BJ (cell line): Measurements from ENCODE around the gene PRKD1. TPM values are rescaled to one million over a fixed set of nuclear protein-coding genes. Genes with fewer than 3 reads are reported as not detected.

Experiments used
- CTCF ChIA-PET: fragments of 350-600 bp; formaldehyde crosslinking; extraction: SDS; loops from one replicate; lab custom pipeline; 2021; ENCODE audit warnings: antibody characterized with exemption, inconsistent platforms; lab: Yijun Ruan, JAX
- POLR2A ChIA-PET: fragments of 300-600 bp; sonication (Branson Sonifier 250); formaldehyde crosslinking; extraction: SDS; loops from one replicate; lab custom pipeline; 2021; ENCODE audit warnings: antibody characterized with exemption; lab: Charles Lee
- DNase-seq: peaks from one replicate; pipeline ENCODE4 v3.0.0-alpha.2; 2011; ENCODE audit warnings: low read depth
- H3K27me3 ChIP-seq: 2 replicates; pipeline ENCODE4 v1.6.0; 2011; ENCODE audit warnings: low read length; ENCODE audit not compliant: control insufficient read depth, insufficient read depth
- H3K36me3 ChIP-seq: 2 replicates; pipeline ENCODE4 v1.5.1; 2011; ENCODE audit warnings: low read length; ENCODE audit not compliant: control insufficient read depth, insufficient read depth
- H3K4me3 ChIP-seq: 2 replicates; pipeline ENCODE4 v1.5.1; 2011; ENCODE audit warnings: low read depth, mild to moderate bottlenecking, control low read depth, low read length
- polyA plus RNA-seq: library from polyadenylated mRNA; depleted of rRNA; stranded (reverse); fragments of >200 nt; gene quantifications from 2 replicates; pipeline ENCODE4 v1.2.3, GENCODE V29; 2011
- TF ChIP-seq, protein P1 (sequence below): IDR thresholded peaks from 2 replicates; pipeline ENCODE4 v1.5.1; 2011; ENCODE audit warnings: low read depth, mild to moderate bottlenecking, control low read depth, inconsistent platforms, low read length, moderate library complexity; ENCODE audit not compliant: insufficient read depth

PRKD1 gene
- polyA plus RNA-seq, 1 experiment = 19.8 TPM

DNA sequence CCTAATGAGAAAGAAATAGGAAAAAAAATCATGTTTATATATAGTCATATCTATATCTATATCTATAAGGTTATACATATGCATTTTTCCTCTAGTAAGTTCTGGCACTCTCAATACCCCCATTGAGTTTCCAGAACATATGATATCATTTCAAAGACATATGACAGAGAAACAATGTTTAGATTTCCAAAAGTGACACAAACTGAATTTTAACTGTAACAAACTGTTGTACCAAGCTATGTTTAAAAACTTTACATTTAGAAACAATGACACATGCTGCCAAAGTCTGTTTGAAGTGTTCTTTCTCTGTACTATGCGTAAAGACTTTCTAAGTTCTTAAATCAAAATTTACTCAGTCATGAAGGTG, 171.6 kb downstream of the PRKD1 start:
- Histone ChIP-seq H3K27me3 (no peaks in the 10 kb centered on the region), H3K36me3 (no peaks in the 10 kb centered on the region), H3K4me3 (no peak overlapping the region)
- CTCF ChIA-PET = interaction anchor here (1.2 kb wide), 1 partner anchor 10 kb away, joined by 3 read pairs; no protein-coding TSS in a partner anchor
- DNase-seq = no peak
- POLR2A ChIA-PET = no interaction called here
- TF ChIP-seq, protein P1, sequence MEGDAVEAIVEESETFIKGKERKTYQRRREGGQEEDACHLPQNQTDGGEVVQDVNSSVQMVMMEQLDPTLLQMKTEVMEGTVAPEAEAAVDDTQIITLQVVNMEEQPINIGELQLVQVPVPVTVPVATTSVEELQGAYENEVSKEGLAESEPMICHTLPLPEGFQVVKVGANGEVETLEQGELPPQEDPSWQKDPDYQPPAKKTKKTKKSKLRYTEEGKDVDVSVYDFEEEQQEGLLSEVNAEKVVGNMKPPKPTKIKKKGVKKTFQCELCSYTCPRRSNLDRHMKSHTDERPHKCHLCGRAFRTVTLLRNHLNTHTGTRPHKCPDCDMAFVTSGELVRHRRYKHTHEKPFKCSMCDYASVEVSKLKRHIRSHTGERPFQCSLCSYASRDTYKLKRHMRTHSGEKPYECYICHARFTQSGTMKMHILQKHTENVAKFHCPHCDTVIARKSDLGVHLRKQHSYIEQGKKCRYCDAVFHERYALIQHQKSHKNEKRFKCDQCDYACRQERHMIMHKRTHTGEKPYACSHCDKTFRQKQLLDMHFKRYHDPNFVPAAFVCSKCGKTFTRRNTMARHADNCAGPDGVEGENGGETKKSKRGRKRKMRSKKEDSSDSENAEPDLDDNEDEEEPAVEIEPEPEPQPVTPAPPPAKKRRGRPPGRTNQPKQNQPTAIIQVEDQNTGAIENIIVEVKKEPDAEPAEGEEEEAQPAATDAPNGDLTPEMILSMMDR = no peak

DNA sequence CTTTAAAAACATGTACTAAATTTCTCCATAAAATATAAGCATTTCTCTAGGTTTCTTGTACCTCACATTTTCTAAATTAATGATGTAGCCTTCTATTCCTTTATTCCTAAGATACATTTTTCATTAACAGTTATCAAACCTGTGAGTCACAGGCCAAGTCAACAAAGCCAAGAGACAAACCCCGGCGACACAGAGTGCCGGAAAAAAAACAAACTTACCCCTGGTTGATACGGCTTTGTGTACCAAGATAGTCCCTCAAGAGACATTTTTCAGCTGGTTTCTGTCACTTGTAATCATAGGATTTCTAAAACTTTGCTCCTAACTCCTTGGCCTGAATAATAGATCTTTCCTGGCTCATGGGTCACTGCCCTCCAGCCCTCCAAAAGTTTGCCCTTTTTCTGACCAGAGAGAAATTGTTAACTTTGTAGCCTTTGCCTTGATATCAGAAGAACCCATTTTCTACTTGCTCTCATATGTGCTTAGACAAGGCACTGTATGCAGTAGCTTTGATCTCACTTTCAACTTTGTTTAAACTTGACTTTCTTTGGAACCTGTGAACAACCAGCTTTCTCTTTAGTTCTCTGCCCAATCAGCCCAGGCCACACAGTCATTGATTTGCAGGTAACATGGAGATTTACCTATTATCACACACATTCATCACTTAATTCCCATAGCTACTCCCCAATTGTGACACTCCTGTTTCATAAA, 172.2 kb downstream of the PRKD1 start:
- no peaks in the 10 kb centered on the region for H3K36me3 ChIP-seq
- CTCF ChIA-PET = interaction anchor here (0.7 to 1.2 kb wide), 2 partner anchors 11 to 71 kb away, joined by 3 read pairs; no protein-coding TSS in a partner anchor
- no peak for DNase-seq
- TF ChIP-seq, protein P1 = no peak
- H3K27me3 ChIP-seq = no peaks in the 10 kb centered on the region
- POLR2A ChIA-PET = no interaction called here
- H3K4me3 ChIP-seq = no peak overlapping the region

DNA sequence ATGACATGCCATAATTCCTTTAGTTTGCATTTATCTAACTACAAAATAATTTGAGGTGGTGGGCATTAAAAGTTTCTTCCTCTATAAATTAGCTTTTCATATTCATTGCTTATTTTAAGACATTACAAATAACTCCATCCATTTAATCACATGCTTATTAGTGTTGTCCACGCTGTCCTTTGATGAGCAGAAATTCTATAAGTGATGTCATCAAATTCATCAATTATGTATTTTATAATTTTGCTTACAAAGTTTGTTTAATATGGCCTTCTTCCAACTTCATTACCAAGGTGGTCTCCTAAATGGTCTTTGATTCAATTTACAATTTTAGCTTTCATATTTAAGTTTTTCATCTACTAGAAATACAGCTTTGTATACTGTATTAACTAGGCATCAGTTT, 173.5 kb downstream of the PRKD1 start:
- DNase-seq = no peak
- POLR2A ChIA-PET = no interaction called here
- Histone ChIP-seq H3K4me3 (no peak overlapping the region), H3K27me3 (no peaks in the 10 kb centered on the region), H3K36me3 (no peaks in the 10 kb centered on the region)
- TF ChIP-seq, protein P1 = no peak
- CTCF ChIA-PET = no interaction called here

DNA sequence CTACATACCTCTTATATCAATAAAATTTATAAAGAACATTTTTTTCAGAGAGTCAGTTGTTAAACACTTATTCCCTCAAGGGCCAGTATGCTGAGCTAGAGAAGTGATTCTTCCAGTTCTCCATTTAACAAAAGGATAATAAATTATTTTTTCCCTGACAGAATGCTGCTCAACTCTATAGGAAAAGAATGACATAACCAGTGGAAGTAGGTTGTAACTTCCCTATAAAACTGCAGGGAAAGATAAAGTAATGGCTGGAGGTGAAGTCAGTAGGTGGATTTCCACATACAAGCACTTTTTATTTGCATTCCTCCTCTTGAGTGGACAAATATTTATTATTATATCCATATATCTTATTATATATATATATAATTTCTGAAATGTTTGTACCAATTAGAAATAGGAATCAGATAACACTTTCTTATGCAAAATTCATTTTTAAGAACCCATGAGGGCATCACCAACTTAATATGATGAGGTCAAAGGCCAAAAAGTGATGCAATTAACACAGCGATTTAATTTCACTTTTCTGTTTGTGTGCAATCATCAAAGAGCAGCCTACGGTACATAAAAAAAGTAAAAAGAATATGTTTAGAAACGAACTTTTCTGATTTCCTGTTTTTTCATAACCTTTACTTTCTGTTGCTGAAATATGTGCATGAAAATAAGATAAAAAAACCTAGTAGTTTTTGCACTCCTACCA, 175.3 kb downstream of the PRKD1 start:
- Histone ChIP-seq H3K27me3 (no peaks in the 10 kb centered on the region), H3K36me3 (no peaks in the 10 kb centered on the region), H3K4me3 (no peak overlapping the region)
- TF ChIP-seq, protein P1 = no peak
- ChIA-PET CTCF (no interaction called here), POLR2A (no interaction called here)
- DNase-seq = no peak

DNA sequence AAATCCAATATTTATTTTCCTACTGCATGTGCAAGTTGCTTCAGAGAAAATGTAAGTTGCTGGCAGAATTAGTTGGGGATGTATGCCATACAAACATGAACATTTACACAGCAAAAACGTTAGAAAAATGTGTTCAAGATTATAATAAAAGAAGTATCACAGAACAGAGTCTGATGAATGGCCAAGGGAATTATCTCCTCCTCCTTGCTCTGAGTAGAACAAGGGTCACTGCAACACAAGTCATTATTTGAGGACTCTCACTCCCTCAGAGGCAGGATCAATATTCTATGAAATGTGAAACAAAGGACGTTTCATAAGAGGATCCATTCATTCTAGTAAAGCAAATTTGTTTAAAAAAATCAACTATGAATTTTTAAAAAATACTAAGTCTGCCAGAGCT, 177.8 kb downstream of the PRKD1 start:
- Histone ChIP-seq H3K36me3 (no peaks in the 10 kb centered on the region), H3K4me3 (no peak overlapping the region), H3K27me3 (no peaks in the 10 kb centered on the region)
- POLR2A ChIA-PET = no interaction called here
- CTCF ChIA-PET = interaction anchor here (0.7 to 1.1 kb wide), 2 partner anchors 16 to 202 kb away, joined by 3 to 4 read pairs; no protein-coding TSS in a partner anchor
- no peak for DNase-seq
- TF ChIP-seq, protein P1 = no peak
